CD14-positive monocyte (primary cell): ENCODE results near the gene GPR3. TPM values are rescaled to one million over a fixed set of nuclear protein-coding genes. Genes with fewer than 3 reads are reported as not detected.

ENCODE experiments used
- DNase-seq, 3 donors: peaks; one replicate each; pipeline ENCODE4 v3.0.0-alpha.2; 2011 to 2022
- H2AFZ ChIP-seq: 2 replicates; pipeline ENCODE4 v1.6.0; 2012; ENCODE audit warnings: mild to moderate bottlenecking, low read depth, low read length, inconsistent platforms; ENCODE audit not compliant: insufficient read depth, poor library complexity, severe bottlenecking
- H3K27ac ChIP-seq, 2 donors: 1 replicate in 1 of 2; 2 replicates in 1 of 2; pipeline ENCODE4 v1.5.1; 2012 to 2013; ENCODE audit warnings: low read length in 2 of 2, control low read depth in 1 of 2, inconsistent platforms in 1 of 2, low read depth in 1 of 2, mild to moderate bottlenecking in 1 of 2
- H3K27me3 ChIP-seq, 2 donors: one replicate each; pipeline versions ENCODE4 v1.6.0 to v1.6.1; 2011 to 2013; ENCODE audit warnings: low read length in 2 of 2; ENCODE audit not compliant: control insufficient read depth in 2 of 2, insufficient read depth in 2 of 2
- H3K36me3 ChIP-seq, 2 donors: replicated peaks in 1 of 2; 1 replicate in 1 of 2; 2 replicates in 1 of 2; pipeline versions ENCODE4 v1.5.1 to v1.6.1; 2012 to 2013; ENCODE audit warnings: low read length in 2 of 2, control low read depth in 1 of 2, inconsistent platforms in 1 of 2, mild to moderate bottlenecking in 1 of 2; ENCODE audit not compliant: insufficient read depth in 2 of 2, control insufficient read depth in 1 of 2
- H3K4me1 ChIP-seq, 2 donors: 1 replicate in 1 of 2; 2 replicates in 1 of 2; pipeline versions ENCODE4 v1.5.1 to v1.6.1; 2012 to 2013; ENCODE audit warnings: low read length in 2 of 2, control low read depth in 1 of 2, inconsistent platforms in 1 of 2, mild to moderate bottlenecking in 1 of 2, moderate library complexity in 1 of 2; ENCODE audit not compliant: insufficient read depth in 2 of 2, control insufficient read depth in 1 of 2
- H3K4me2 ChIP-seq: replicated peaks from 2 replicates; pipeline ENCODE3; 2012; ENCODE audit warnings: low read length, moderate library complexity, mild to moderate bottlenecking; ENCODE audit not compliant: poor library complexity, severe bottlenecking; ENCODE audit errors: extremely low read depth
- H3K4me3 ChIP-seq, 3 experiments: fragments of 200-600 bp in 1 of 3; sonication (generic) in 1 of 3; replicated peaks in 1 of 3; 1 replicate in 2 of 3; 2 replicates in 1 of 3; pipeline ENCODE4 v1.5.1; 2011 to 2013; ENCODE audit warnings: low read length in 3 of 3, mild to moderate bottlenecking in 3 of 3, control low read depth in 2 of 3, low read depth in 2 of 3, inconsistent platforms in 1 of 3, moderate library complexity in 1 of 3
- H3K79me2 ChIP-seq: 2 replicates; pipeline ENCODE4 v1.6.0; 2012; ENCODE audit warnings: mild to moderate bottlenecking, control low read depth, inconsistent platforms, low read length, moderate library complexity; ENCODE audit not compliant: insufficient read depth
- H3K9ac ChIP-seq: 2 replicates; pipeline ENCODE4 v1.6.0; 2017; ENCODE audit warnings: low read length, mild to moderate bottlenecking; ENCODE audit not compliant: insufficient read depth, poor library complexity, severe bottlenecking
- H3K9me3 ChIP-seq, 2 donors: replicated peaks in 1 of 2; 1 replicate in 1 of 2; 2 replicates in 1 of 2; pipeline versions ENCODE4 v1.5.1 to v1.6.1; 2012 to 2013; ENCODE audit warnings: low read length in 2 of 2, control low read depth in 1 of 2; ENCODE audit not compliant: control insufficient read depth in 1 of 2, insufficient read depth in 1 of 2
- H4K20me1 ChIP-seq: 2 replicates; pipeline ENCODE4 v1.6.0; 2012; ENCODE audit warnings: mild to moderate bottlenecking, low read length, control low read depth, moderate library complexity; ENCODE audit not compliant: insufficient read depth
- H3K27ac Mint-ChIP-seq, 7 donors: one replicate each; pipeline ENCODE4 v1.8.0; 2020; ENCODE audit warnings: mild to moderate bottlenecking in 7 of 7, mixed read lengths in 7 of 7, moderate library complexity in 6 of 7, inconsistent platforms in 2 of 7
- H3K27me3 Mint-ChIP-seq, 3 donors: one replicate each; pipeline ENCODE4 v1.8.0; 2021 to 2022; ENCODE audit warnings: low read depth in 3 of 3, mild to moderate bottlenecking in 3 of 3, mixed read lengths in 3 of 3, moderate library complexity in 3 of 3, inconsistent platforms in 1 of 3
- H3K36me3 Mint-ChIP-seq, 2 donors: one replicate each; pipeline ENCODE4 v1.8.0; 2020; ENCODE audit warnings: mixed read lengths in 2 of 2, inconsistent platforms in 1 of 2, mild to moderate bottlenecking in 1 of 2
- H3K4me1 Mint-ChIP-seq: one replicate; pipeline ENCODE4 v1.8.0; 2020; ENCODE audit warnings: mild to moderate bottlenecking, mixed read lengths
- H3K4me3 Mint-ChIP-seq, 2 donors: one replicate each; pipeline ENCODE4 v1.8.0; 2020; ENCODE audit warnings: mild to moderate bottlenecking in 2 of 2, mixed read lengths in 2 of 2, moderate library complexity in 1 of 2
- H3K9me3 Mint-ChIP-seq, 7 donors: one replicate each; pipeline ENCODE4 v1.8.0; 2020 to 2022; ENCODE audit warnings: mixed read lengths in 7 of 7, mild to moderate bottlenecking in 6 of 7, moderate library complexity in 6 of 7, inconsistent platforms in 2 of 7
- CTCF ChIP-seq: fragments of 200-600 bp; IDR thresholded peaks from one replicate; pipeline ENCODE4 v1.8.0; 2022; ENCODE audit warnings: antibody characterized with exemption, mild to moderate bottlenecking
- WGBS: methylation state at CpG from one replicate; pipeline ENCODE4 v1.1.5; 2013; ENCODE audit warnings: missing lambda C conversion rate; ENCODE audit not compliant: insufficient coverage; 5-methylcytosine and 5-hydroxymethylcytosine counted together
- intact Hi-C, 2 donors: fragments of 100-400 bp; cut with micrococcal nuclease; formaldehyde crosslinking; loops; one replicate each; pipeline versions ENCODE4 v1.15.0 to v1.15.1; 2023
- polyA plus RNA-seq, 3 donors: library from polyadenylated mRNA; depleted of rRNA in 1 of 3; unstranded in 2 of 3; stranded (reverse) in 1 of 3; fragments of 300-500 nt in 2 of 3; fragments of >200 nt in 1 of 3; fragmentation: Illumina TruSeq in 2 of 3; gene quantifications; 1 replicate in 2 of 3; 2 replicates in 1 of 3; pipeline ENCODE4 v1.2.3, GENCODE V29; 2012 to 2021

Gene GPR3
- polyA plus RNA-seq, 3 donors: 0.26 to 2.7 TPM; not detected in 1

GRCh38 chr1:27433706-27434105 is 41.3 kb downstream of the GPR3 start:
- H3K4me1 ChIP-seq: peaks cover 96 to 100% of the 10 kb centered on the region in 2 donors

GRCh38 chr1:27435566-27436203 is 43.3 kb downstream of the GPR3 start:
- Histone ChIP-seq H3K4me1 (peaks cover 87 to 92% of the 10 kb centered on the region in 2 donors), H2AFZ (no peak overlapping the region), H3K36me3 (peaks cover 3 to 13% of the 10 kb centered on the region in 2 donors), H3K79me2 (peaks cover 92% of the 10 kb centered on the region), H3K9me3 (no peaks in the 10 kb centered on the region), H3K27me3 (no peaks in the 10 kb centered on the region), H3K4me3 (peak overlapping the region in 1 of 3 experiments; percentile 69), H3K27ac (peak overlapping the region; percentile 95 to 98), H3K4me2 (peak overlapping the region; percentile 83), H3K9ac (peak overlapping the region; percentile 57), H4K20me1 (peaks cover 32% of the 10 kb centered on the region)
- DNase-seq: peak; percentile 88 to 94 (median 93)
- peak overlapping the region; percentile 53 to 87 for H3K4me3 Mint-ChIP-seq
- intact Hi-C loops: loop anchor here in 1 of 2 donors (10.0 kb wide), 1 partner anchor 59 kb away; the partner anchor contains the start of gene WASF2
- H3K4me1 Mint-ChIP-seq: peaks cover 84% of the 10 kb centered on the region
- peaks cover 11 to 23% of the 10 kb centered on the region in 2 donors for H3K36me3 Mint-ChIP-seq
- no peaks in the 10 kb centered on the region for H3K27me3 Mint-ChIP-seq
- no peak for TF ChIP-seq CTCF
- WGBS: no CpG with 5 or more reads among the region's 2 CpGs
- no peaks in the 10 kb centered on the region for H3K9me3 Mint-ChIP-seq
- H3K27ac Mint-ChIP-seq: peak overlapping the region; percentile 93 to 99 (median 98)

More at GRCh38 chr1:27433706-27434105, 41.3 kb downstream of the GPR3 start:
- 83% methylated on average over 1 of the region's 3 CpGs for WGBS
- Histone ChIP-seq H2AFZ (no peak overlapping the region), H3K9ac (no peak overlapping the region), H3K9me3 (no peaks in the 10 kb centered on the region), H3K27ac (peak overlapping the region; percentile 86 to 95), H3K4me3 (peak overlapping the region in 1 of 3 experiments; percentile 21), H3K79me2 (peaks cover 92% of the 10 kb centered on the region), H3K27me3 (no peaks in the 10 kb centered on the region), H3K4me2 (peak overlapping the region; percentile 32), H3K36me3 (no peaks in the 10 kb centered on the region), H4K20me1 (peaks cover 19% of the 10 kb centered on the region)
- no peaks in the 10 kb centered on the region for H3K9me3 Mint-ChIP-seq
- DNase-seq: no peak
- no peak for TF ChIP-seq CTCF
- H3K4me3 Mint-ChIP-seq: peak overlapping the region in 1 of 2 donors; percentile 61
- intact Hi-C loops: loop anchor here (5.0 to 10.0 kb wide), 2 partner anchors 59 to 61 kb away; partner anchors contain the start of gene WASF2 (in 2 of the 2)
- H3K27ac Mint-ChIP-seq: peak overlapping the region; percentile 5 to 99 (median 93)
- H3K27me3 Mint-ChIP-seq: peaks cover 0 to 1% (median 0%) of the 10 kb centered on the region in 3 donors
- H3K36me3 Mint-ChIP-seq: peaks cover 5 to 11% of the 10 kb centered on the region in 2 donors
- H3K4me1 Mint-ChIP-seq: peaks cover 89% of the 10 kb centered on the region
